Neural progenitor cell (in vitro differentiated cells): ENCODE measurements around the gene KCNT1.

Experiments
- CTCF ChIP-seq: fragments of 200-600 bp; sonication (generic); IDR thresholded peaks from 2 replicates; pipeline ENCODE4 v1.5.1; 2017; ENCODE audit warnings: antibody characterized with exemption, mild to moderate bottlenecking
- EZH2 ChIP-seq: fragments of 200-600 bp; sonication (generic); IDR thresholded peaks from 2 replicates; pipeline ENCODE4 v1.6.1; 2017; ENCODE audit warnings: antibody characterized with exemption, mild to moderate bottlenecking, moderate library complexity
- EZH2phosphoT487 ChIP-seq: fragments of 200-600 bp; sonication (generic); IDR thresholded peaks from 2 replicates; pipeline ENCODE4 v1.6.1; 2017; ENCODE audit warnings: antibody characterized with exemption

- TF ChIP-seq CTCF (no peak), EZH2 (no peak), EZH2phosphoT487 (no peak)
Observed at GRCh38 chr9:135746565-135746964, 44.6 kb downstream of the KCNT1 start.
